GM18505 (cell line): Measurements from ENCODE around the gene SPATA45.

Experiments used
- ATAC-seq: cut with Tn5 transposase; IDR thresholded peaks from one replicate; pipeline ENCODE4 v1.9.1; 2021; ENCODE audit not compliant: unreplicated experiment
- POLR2A ChIP-seq: IDR thresholded peaks from 4 replicates; pipeline ENCODE4 v1.6.1; 2011; ENCODE audit warnings: borderline replicate concordance; ENCODE audit not compliant: insufficient read depth, insufficient read length; ENCODE audit errors: extremely low read depth

Gene SPATA45

GRCh38 chr1:212782422-212783154, 64.9 kb downstream of the SPATA45 start:
- TF ChIP-seq POLR2A: no peak
- no peak for ATAC-seq

- no peak for ATAC-seq
- no peak for TF ChIP-seq POLR2A
Measured at GRCh38 chr1:212781225-212781624, 66.2 kb downstream of the SPATA45 start.

GRCh38 chr1:212780759-212781158, 66.7 kb downstream of the SPATA45 start:
- no peak for TF ChIP-seq POLR2A
- no peak for ATAC-seq
